Measurements from ENCODE around the gene HSPB1.
"Not testable (repeated sequence)": the region's sequence is repeated elsewhere in the genome, so short reads cannot be mapped to it uniquely, and the experiment has no call there.

Gene HSPB1

DNA sequence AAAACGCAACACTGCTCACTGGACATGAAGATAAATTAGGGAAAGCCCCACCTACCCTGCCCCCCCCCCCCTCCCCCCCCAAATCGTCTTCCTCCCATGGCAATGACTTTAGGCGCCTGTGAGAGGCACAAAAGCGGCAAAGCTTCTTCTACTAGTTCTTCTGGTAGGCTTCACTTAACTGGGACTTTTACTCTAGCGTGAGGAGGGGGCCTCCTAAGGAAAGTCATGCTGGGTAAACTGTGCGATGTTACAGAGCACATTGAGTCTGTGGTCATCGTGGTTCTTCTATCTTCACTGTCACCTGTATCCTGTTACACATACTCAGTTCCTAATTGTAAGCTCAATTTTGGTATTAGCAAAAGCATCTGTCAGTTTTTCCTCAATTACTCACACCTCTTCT is 25.1 kb downstream of the HSPB1 start:
- no peaks in the 10 kb centered on the region for H3K27me3 ChIP-seq (replicated peaks; ENCODE audit: control insufficient read depth, insufficient read depth, low read length)
- H3K9ac ChIP-seq (ENCODE audit: low read length): no peak overlapping the region
- DNase-seq (ENCODE audit: low read depth): no peak
- H3K9me3 ChIP-seq (ENCODE audit: control insufficient read depth, low read length): no peaks in the 10 kb centered on the region
- no peak overlapping the region for H3K4me3 ChIP-seq (ENCODE audit: low read length)
- peaks cover 59% of the 10 kb centered on the region for H3K4me1 ChIP-seq (ENCODE audit: control insufficient read depth, insufficient read depth, low read length)
- H3K36me3 ChIP-seq (ENCODE audit: control insufficient read depth, insufficient read depth, low read length, severe bottlenecking): peaks cover 78% of the 10 kb centered on the region

DNA sequence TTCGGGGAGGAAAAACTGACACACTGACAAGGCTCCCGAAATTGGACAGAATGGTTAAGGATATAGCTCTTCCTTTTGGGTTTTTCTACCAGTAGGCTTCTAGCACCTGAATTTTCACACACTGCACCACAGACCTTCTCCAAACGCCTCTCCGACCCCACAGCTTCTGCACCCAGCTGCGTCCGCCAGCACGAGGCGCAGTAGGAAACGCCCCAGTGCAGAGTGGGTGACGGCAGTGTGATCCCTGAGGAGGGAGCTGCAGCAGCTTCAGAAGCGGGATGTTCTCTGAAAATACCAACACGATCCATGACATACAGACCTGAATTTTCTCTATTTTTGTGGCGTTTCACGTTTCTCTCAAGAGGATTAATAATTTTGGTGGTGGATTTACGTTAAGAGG is 25.9 kb downstream of the HSPB1 start:
- H3K9ac ChIP-seq (ENCODE audit: low read length): no peak overlapping the region
- no peak for DNase-seq (ENCODE audit: low read depth)
- H3K4me3 ChIP-seq (ENCODE audit: low read length): no peak overlapping the region
- H3K36me3 ChIP-seq (ENCODE audit: control insufficient read depth, insufficient read depth, low read length, severe bottlenecking): peaks cover 77% of the 10 kb centered on the region
- no peaks in the 10 kb centered on the region for H3K27me3 ChIP-seq (replicated peaks; ENCODE audit: control insufficient read depth, insufficient read depth, low read length)
- no peaks in the 10 kb centered on the region for H3K9me3 ChIP-seq (ENCODE audit: control insufficient read depth, low read length)
- H3K4me1 ChIP-seq (ENCODE audit: control insufficient read depth, insufficient read depth, low read length): peaks cover 59% of the 10 kb centered on the region

DNA sequence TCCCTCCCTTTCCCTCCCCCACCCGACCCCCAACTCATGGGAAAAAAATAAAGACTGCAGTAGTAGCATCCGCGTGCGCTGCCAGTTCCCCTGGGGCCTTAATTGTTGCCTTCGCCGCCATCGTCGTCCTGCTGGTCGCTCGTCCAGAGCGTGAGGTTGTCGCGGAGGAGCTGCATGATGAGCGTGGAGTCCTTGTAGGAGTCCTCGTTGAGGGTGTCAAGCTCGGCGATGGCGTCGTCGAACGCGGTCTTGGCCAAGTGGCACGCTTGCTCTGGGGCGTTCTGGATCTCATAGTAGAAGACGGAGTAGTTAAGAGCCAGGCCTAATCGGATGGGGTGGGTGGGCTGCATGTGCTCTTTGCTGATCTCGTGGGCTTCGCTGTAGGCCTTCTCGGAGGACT is 27.0 kb downstream of the HSPB1 start:
- peaks cover 75% of the 10 kb centered on the region for H3K36me3 ChIP-seq (ENCODE audit: control insufficient read depth, insufficient read depth, low read length, severe bottlenecking)
- DNase-seq (ENCODE audit: low read depth): no peak
- H3K4me3 ChIP-seq (ENCODE audit: low read length): no peak overlapping the region
- no peaks in the 10 kb centered on the region for H3K9me3 ChIP-seq (ENCODE audit: control insufficient read depth, low read length)
- H3K4me1 ChIP-seq (ENCODE audit: control insufficient read depth, insufficient read depth, low read length): peaks cover 61% of the 10 kb centered on the region
- H3K9ac ChIP-seq (ENCODE audit: low read length): no peak overlapping the region
- H3K27me3 ChIP-seq (replicated peaks; ENCODE audit: control insufficient read depth, insufficient read depth, low read length): no peaks in the 10 kb centered on the region

DNA sequence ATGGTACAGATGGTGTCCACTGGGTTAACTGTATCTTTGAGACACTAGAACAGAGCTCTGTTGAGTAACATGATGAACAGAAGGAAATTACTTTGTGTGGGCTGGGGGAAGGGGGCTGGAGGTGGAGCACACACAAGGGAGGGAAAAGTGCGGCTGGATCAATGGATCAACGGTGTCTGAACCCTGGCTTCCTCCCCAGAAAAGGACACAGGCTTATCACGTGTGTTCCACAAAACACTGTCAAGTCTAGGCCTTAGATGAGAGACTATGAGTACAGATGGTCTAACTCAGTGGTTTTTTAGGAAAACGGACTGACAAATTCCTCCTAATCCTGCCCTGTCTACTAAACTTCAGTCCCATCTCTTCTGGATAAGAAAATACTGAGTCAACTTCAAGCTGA is 27.8 kb downstream of the HSPB1 start:
- no peak for DNase-seq (ENCODE audit: low read depth)
- no peaks in the 10 kb centered on the region for H3K27me3 ChIP-seq (replicated peaks; ENCODE audit: control insufficient read depth, insufficient read depth, low read length)
- H3K9me3 ChIP-seq (ENCODE audit: control insufficient read depth, low read length): no peaks in the 10 kb centered on the region
- H3K4me1 ChIP-seq (ENCODE audit: control insufficient read depth, insufficient read depth, low read length): peaks cover 62% of the 10 kb centered on the region
- H3K36me3 ChIP-seq (ENCODE audit: control insufficient read depth, insufficient read depth, low read length, severe bottlenecking): peaks cover 69% of the 10 kb centered on the region
- H3K4me3 ChIP-seq (ENCODE audit: low read length): no peak overlapping the region
- no peak overlapping the region for H3K9ac ChIP-seq (ENCODE audit: low read length)

DNA sequence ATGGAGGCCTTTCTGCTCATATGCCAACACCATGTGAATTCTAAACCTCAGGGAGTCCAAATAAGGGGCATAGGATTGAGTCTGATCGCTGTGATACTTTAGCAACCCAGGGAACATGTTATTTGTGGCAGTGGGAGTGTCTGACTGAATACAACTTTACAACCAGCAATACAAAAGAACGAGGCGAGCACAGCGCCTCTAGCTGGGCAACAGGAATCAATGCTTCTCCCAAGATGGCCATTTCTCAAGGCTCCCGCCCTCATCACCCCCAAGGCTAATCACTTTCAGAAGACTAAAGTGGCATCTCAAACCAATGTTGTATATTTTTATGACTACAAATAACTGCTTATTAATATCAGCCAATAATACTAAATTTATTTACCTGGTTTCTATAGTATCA is 28.2 kb downstream of the HSPB1 start:
- no peaks in the 10 kb centered on the region for H3K27me3 ChIP-seq (replicated peaks; ENCODE audit: control insufficient read depth, insufficient read depth, low read length)
- H3K36me3 ChIP-seq (ENCODE audit: control insufficient read depth, insufficient read depth, low read length, severe bottlenecking): peaks cover 66% of the 10 kb centered on the region
- no peaks in the 10 kb centered on the region for H3K9me3 ChIP-seq (ENCODE audit: control insufficient read depth, low read length)
- DNase-seq (ENCODE audit: low read depth): no peak
- peaks cover 62% of the 10 kb centered on the region for H3K4me1 ChIP-seq (ENCODE audit: control insufficient read depth, insufficient read depth, low read length)
- H3K9ac ChIP-seq (ENCODE audit: low read length): no peak overlapping the region
- no peak overlapping the region for H3K4me3 ChIP-seq (ENCODE audit: low read length)

DNA sequence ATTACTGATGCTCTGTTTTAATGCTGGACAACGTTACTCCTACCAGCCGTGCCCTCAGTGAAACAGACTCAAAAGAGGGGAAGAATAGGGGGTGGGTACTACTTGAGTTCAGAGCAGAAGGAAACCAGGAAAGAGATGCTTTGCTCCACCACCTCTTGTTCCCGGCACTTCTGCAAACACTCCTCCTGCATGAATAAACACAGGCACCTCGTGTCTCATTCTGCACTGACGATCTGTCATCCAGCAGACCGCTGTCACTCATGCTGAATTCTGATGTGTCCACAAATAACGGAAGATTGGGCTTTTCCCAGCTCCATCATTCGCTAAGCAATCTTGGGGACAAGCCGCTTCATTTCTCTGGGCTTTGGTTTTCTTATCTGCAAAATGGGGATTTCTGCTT is 29.6 kb downstream of the HSPB1 start:
- Histone ChIP-seq H3K9ac (ENCODE audit: low read length) (peak overlapping the region; percentile 1), H3K4me1 (ENCODE audit: control insufficient read depth, insufficient read depth, low read length) (peaks cover 65% of the 10 kb centered on the region), H3K36me3 (ENCODE audit: control insufficient read depth, insufficient read depth, low read length, severe bottlenecking) (peaks cover 62% of the 10 kb centered on the region), H3K4me3 (ENCODE audit: low read length) (no peak overlapping the region), H3K27me3 (replicated peaks; ENCODE audit: control insufficient read depth, insufficient read depth, low read length) (no peaks in the 10 kb centered on the region), H3K9me3 (ENCODE audit: control insufficient read depth, low read length) (no peaks in the 10 kb centered on the region)
- DNase-seq (ENCODE audit: low read depth): no peak

DNA sequence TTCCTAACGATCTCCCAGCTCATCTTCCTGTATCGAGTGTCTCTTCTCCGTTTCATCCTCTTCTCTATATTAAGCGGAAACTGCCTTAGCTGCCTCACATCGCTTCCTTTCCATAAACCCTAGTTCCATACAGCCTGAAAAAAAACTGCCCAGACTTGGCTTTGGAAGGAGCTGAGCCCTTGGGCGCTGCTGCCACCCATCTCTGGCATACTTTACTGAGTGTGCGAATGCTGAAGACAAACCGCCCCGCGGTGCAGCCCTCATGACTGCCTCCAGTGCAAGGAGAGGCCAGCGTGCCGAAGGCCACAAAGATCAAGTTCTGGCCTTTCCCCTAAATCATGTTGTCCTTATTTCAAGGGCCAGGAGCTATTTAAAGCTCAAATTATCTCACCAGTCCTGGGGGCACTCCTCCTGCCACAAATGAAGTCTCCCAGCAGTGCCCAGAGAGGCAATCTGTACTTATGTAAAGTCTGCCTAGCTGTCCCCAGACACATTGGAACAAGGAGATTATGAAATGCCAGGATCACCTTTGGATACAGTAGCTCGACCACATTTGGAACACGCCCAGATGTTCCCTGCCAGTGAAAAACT is 31.1 kb downstream of the HSPB1 start:
- no peak for DNase-seq (ENCODE audit: low read depth)
- no peaks in the 10 kb centered on the region for H3K9me3 ChIP-seq (ENCODE audit: control insufficient read depth, low read length)

DNA sequence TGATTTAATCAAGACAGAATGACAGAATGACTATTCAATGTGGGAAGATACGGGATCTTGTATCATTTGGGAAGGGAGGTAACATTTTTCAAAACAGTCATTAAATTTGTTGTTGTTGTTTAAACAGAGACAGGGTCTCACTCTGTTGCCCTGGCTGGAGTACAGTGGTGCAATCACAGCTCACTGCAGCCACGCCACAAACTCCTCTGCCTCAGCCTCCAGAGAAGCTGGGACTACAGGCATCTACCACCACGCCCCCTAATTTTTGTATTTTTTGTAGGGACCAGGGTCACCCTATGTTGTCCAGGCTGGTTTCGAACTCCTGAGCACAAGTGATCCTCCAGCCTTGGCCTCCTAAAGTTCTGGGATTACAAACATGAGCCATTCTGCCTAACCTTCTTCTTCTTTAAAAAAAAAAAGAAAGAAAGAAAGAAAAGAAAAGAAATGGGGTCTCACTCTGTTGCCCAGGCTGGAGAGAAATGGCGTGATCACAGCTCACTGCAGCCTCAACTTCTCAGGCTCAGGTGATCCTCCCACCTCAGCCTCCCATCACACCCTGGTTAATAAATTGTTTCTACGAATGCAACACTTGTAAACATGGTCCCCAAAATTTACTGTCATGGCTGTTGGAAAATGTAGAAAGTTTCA is 32.0 kb downstream of the HSPB1 start:
- Histone ChIP-seq H3K27me3 (replicated peaks; ENCODE audit: control insufficient read depth, insufficient read depth, low read length) (no peaks in the 10 kb centered on the region), H3K9me3 (ENCODE audit: control insufficient read depth, low read length) (no peaks in the 10 kb centered on the region), H3K4me1 (ENCODE audit: control insufficient read depth, insufficient read depth, low read length) (peaks cover 76% of the 10 kb centered on the region), H3K36me3 (ENCODE audit: control insufficient read depth, insufficient read depth, low read length, severe bottlenecking) (peaks cover 51% of the 10 kb centered on the region), H3K9ac (ENCODE audit: low read length) (peak overlapping the region; percentile 42), H3K4me3 (ENCODE audit: low read length) (no peak overlapping the region)
- no peak for DNase-seq (ENCODE audit: low read depth)

More for the DNA sequence above, 31.1 kb downstream of the HSPB1 start:
- peaks cover 54% of the 10 kb centered on the region for H3K36me3 ChIP-seq (ENCODE audit: control insufficient read depth, insufficient read depth, low read length, severe bottlenecking)
- H3K9ac ChIP-seq (ENCODE audit: low read length): peak overlapping the region; percentile 42
- H3K27me3 ChIP-seq (replicated peaks; ENCODE audit: control insufficient read depth, insufficient read depth, low read length): no peaks in the 10 kb centered on the region
- H3K4me1 ChIP-seq (ENCODE audit: control insufficient read depth, insufficient read depth, low read length): peaks cover 69% of the 10 kb centered on the region
- no peak overlapping the region for H3K4me3 ChIP-seq (ENCODE audit: low read length)

DNA sequence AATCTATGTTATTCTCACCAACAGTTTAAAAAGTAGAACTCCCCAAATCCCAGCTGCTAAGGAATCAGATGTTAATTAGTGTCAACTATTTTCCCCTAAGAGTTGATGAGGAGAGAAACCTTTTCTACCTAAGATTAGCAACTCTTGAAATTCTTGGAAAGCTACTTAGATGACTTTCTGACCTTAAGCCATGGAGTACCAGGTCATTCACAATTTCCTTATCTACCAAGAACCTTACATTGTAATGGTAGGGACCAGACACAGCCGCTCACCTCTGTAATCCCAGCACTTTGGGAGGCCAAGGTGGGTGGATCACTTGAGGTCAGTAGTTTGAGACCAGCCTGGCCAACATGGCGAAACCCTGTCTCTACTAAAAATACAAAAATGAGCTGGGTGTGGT is 32.9 kb downstream of the HSPB1 start:
- H3K36me3 ChIP-seq (ENCODE audit: control insufficient read depth, insufficient read depth, low read length, severe bottlenecking): peaks cover 48% of the 10 kb centered on the region
- DNase-seq (ENCODE audit: low read depth): not testable (repeated sequence)

DNA sequence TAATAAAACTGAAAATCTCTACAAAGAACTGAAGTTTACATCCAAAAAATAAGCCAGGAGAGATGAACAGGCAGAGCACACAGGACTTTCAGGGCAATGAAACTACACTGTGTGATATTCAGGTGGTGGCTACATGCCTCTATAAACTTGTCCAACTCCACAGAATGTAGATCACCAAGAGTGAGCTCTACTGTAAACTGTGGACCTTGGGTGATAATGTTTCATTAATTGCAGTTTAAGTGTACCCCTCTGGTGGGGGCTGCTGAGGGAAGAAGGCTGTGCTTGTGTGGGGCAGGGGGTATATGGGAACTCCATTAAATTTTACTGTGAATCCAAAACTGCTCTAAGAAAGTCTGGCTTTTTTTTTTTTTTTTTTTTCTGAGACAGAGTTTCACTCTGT is 33.6 kb downstream of the HSPB1 start:
- Histone ChIP-seq H3K9ac (ENCODE audit: low read length) (peak overlapping the region; percentile 33), H3K36me3 (ENCODE audit: control insufficient read depth, insufficient read depth, low read length, severe bottlenecking) (peaks cover 41% of the 10 kb centered on the region), H3K4me1 (ENCODE audit: control insufficient read depth, insufficient read depth, low read length) (peaks cover 80% of the 10 kb centered on the region)

More for the DNA sequence above, 32.9 kb downstream of the HSPB1 start:
- not testable (repeated sequence) for H3K27me3 ChIP-seq (replicated peaks; ENCODE audit: control insufficient read depth, insufficient read depth, low read length); H3K4me3 ChIP-seq (ENCODE audit: low read length); H3K9me3 ChIP-seq (ENCODE audit: control insufficient read depth, low read length); H3K9ac ChIP-seq (ENCODE audit: low read length)
- peaks cover 78% of the 10 kb centered on the region for H3K4me1 ChIP-seq (ENCODE audit: control insufficient read depth, insufficient read depth, low read length)

DNA sequence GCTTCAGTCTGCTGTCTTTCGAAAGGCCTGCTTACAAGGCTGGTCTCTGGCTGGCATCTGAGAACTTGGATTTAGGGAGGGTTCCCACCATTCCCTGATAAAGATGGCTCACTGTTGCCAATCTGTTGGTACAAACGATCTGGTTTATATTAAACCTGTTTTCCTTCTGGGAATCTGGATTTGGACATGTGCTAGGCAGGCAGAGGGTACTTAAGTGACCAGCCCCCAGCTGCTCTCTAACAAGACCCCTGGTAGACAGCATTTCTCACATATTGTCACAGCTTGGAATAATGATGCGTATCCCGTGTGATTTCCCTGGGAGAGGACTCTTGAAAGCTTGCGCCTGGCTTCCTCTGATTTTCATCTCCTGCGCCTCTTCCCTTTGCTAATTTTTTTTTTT is 34.7 kb downstream of the HSPB1 start:
- no peaks in the 10 kb centered on the region for H3K9me3 ChIP-seq (ENCODE audit: control insufficient read depth, low read length)
- no peak for DNase-seq (ENCODE audit: low read depth)
- H3K36me3 ChIP-seq (ENCODE audit: control insufficient read depth, insufficient read depth, low read length, severe bottlenecking): peaks cover 45% of the 10 kb centered on the region
- H3K27me3 ChIP-seq (replicated peaks; ENCODE audit: control insufficient read depth, insufficient read depth, low read length): no peaks in the 10 kb centered on the region
- peaks cover 82% of the 10 kb centered on the region for H3K4me1 ChIP-seq (ENCODE audit: control insufficient read depth, insufficient read depth, low read length)
- H3K4me3 ChIP-seq (ENCODE audit: low read length): no peak overlapping the region
- peak overlapping the region; percentile 5 for H3K9ac ChIP-seq (ENCODE audit: low read length)

More for the DNA sequence above, 33.6 kb downstream of the HSPB1 start:
- no peak overlapping the region for H3K4me3 ChIP-seq (ENCODE audit: low read length)
- H3K27me3 ChIP-seq (replicated peaks; ENCODE audit: control insufficient read depth, insufficient read depth, low read length): no peaks in the 10 kb centered on the region
- DNase-seq (ENCODE audit: low read depth): no peak
- no peaks in the 10 kb centered on the region for H3K9me3 ChIP-seq (ENCODE audit: control insufficient read depth, low read length)

Measured in adipocyte (in vitro differentiated cells).